A172 (cell line): ENCODE measurements around the gene FNBP1. TPM values are rescaled to one million over a fixed set of nuclear protein-coding genes. Genes with fewer than 3 reads are reported as not detected.
"Not testable (repeated sequence)": the region's sequence is repeated elsewhere in the genome, so short reads cannot be mapped to it uniquely, and the experiment has no call there.

ENCODE experiments used
- DNase-seq: peaks from one replicate; pipeline ENCODE4 v3.0.0-alpha.2; 2015; ENCODE audit warnings: low spot score
- total RNA-seq: library from RNA; depleted of rRNA; stranded (reverse); fragments of >200 nt; shearing (Covaris generic); gene quantifications from 2 replicates; pipeline ENCODE4 v1.2.3, GENCODE V29; 2014

FNBP1 gene
- total RNA-seq, 1 experiment from 2014 or later: 28.4 TPM

- DNase-seq: not testable (repeated sequence)
Measured at GRCh38 chr9:130021842-130022241, 21.1 kb downstream of the FNBP1 start.

DNA sequence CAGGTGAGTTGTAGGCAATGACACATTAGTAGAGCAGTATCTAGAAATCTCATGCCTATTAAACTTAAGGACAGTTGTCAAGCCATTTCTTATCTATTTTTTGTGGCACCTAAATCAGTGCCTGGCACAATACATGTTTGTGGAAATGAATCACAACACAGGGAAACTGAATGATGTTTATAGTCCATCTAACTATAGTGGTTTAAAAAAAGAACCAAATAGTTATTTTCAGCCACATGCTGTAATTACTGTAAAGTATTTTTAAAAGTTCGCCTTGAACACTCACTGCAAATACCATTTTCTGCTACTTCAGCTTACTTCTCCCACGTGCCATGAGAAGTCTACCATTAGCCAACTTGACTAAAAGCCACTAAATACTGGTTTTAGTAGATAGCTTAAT, 21.9 kb downstream of the FNBP1 start:
- DNase-seq: no peak

GRCh38 chr9:130020618-130021017, 22.4 kb downstream of the FNBP1 start:
- no peak for DNase-seq

DNA sequence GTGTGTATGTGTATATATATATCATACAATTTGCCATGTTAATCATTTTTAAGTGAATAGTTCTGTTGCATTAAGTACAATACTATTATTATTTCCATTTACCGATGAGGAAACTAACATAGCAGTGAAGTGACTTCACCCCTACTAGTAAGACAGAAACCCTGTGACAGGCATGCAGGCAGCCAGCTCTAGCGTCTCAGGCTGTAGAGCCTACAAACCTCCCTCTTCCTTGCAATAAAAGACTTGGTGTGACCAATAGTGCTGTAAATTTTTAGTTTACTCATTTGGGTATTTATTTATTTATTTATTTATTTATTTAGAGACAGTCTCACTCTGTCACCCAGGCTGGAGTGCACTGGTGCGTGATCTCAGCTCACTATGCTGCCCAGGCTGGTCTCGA, 24.7 kb downstream of the FNBP1 start:
- DNase-seq: no peak

- not testable (repeated sequence) for DNase-seq
Measured at GRCh38 chr9:130017510-130017909, 25.5 kb downstream of the FNBP1 start.

GRCh38 chr9:130017076-130017475, 25.9 kb downstream of the FNBP1 start:
- DNase-seq: no peak

DNA sequence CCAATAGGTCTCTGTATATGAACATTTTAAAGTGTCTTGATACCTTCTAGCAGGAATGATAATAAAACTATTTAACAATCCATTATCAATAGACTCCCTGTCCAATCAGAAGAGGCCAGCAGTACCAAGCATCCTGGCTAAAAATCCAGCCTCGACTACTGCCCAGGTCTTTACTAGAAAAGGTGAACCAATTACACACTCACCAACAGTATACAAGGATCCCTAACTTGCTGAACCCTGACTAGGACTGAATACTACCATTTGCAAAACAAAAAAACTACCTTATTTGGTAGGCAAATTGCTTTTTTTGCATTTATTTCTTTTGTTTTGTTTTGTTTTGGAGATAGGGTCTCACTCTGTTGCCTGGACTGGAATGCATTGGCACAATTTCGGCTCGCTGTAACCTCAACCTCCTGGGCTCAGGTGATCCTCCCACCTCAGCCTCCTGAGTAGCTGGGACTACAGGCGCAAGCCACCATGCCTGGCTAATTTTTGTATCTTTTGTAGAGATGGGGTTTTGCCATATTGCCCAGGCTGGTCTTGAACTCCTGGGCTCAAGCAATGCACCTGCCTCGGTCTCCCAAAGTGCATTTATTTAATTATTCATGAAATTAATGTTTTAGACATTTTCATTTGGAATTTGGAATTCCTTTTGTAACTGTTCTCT, 27.5 kb downstream of the FNBP1 start:
- no peak for DNase-seq

DNA sequence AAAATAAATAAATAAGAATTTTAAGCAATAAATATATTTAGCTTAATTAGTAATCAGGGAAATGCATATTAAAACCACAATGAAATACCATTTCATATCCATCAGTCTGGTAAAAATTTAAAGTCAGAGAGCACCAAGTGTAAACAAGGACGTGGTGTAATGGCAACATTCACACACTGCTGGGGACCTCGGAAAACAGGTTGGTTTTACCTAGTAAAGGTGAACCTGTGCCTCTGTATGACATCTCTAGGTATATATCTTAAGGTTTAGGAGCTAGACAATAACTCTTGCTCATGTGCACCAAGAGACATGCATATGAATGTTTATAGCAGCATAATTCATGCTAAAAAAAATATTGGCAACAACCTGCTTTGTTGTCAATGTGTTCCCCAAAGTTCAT, 29.7 kb downstream of the FNBP1 start:
- DNase-seq: no peak

DNA sequence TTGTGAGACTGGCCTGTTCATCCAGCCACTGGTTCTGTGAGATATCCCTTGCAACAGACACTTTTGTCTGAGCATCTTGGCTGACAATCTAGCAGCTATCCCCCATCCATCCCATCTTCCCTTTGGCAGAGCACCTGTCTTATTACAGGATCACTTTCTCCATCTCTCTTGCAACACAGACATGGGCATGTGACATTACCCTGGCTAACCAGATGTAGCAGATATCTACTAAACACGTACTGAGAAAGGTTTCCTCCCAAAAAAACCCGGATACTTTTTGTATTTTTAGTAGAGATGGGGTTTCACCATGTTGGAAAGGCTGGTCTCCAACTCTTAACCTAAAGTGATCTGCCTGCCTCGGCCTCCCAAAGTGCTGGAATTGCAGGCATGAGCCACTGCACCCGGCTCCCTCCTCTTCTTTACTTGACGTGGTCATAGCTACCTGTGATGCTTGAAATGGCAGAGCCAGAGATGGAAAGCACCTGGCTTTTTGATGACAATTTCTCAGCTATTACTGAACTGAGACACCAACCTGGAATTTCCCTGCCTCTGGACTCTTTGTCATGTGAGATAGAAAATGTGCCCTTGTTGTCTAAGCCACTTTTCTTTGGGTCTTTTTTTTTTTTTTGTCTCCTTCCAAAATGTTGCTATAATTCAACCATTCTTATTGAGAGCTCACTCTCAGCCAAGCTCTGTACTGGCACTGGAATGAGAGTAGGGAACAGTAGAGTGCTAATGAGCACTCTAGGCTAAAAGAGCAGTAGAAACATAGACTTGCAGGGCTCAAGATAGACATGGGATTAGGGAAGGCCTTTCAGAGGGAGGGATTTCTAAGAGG, 32.6 kb downstream of the FNBP1 start:
- no peak for DNase-seq

- not testable (repeated sequence) for DNase-seq
Measured at GRCh38 chr9:130009546-130009945, 33.4 kb downstream of the FNBP1 start.

- DNase-seq: no peak
Measured at GRCh38 chr9:130008538-130008937, 34.5 kb downstream of the FNBP1 start.

DNA sequence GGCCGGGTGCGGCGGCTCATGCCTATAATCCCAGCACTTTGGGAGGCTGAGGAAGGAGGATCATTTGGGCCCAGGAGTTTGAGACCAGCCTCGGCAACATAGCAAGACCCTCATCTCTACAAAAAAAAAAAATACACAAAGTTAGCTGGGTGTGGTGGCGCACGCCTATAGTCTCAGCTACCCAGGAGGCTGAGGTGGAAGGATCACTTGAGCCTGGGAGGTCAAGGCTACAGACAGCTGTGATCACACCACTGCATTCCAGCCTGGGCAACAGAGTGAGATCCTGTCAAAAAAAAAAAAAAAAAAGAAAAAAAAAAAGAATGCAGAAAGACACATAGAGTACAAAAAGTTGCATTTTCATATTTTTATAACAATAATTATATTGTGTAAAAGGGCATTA, 36.0 kb downstream of the FNBP1 start:
- not testable (repeated sequence) for DNase-seq

DNA sequence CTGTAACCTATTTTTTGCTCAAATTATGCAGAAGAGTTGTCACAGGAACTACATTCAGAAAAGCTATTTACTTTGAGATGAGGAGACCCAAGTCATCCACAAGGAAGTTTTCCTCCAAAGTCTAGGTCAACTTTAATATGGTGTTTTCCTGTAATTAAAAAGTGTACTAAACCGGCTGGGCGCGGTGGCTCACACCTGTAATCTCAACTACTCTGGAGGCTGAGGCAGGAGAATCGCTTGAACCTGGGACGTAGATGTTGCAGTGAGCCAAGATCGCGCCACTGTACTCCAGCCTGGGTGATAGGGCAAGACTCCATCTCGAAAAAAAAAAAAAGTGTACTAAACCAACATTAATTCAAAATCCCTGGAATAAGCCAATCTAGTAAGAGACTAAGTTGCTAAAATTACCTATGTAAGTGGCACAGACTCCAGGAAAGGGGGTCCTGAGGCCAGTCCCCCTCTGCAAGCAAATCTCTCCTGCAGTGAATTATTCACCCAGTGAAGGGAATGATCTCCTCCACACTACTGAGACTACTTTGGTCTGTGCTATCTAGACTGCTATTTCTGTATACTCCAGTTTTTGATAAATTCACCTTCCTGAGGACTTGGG, 38.9 kb downstream of the FNBP1 start:
- DNase-seq: no peak

GRCh38 chr9:130002320-130002719, 40.7 kb downstream of the FNBP1 start:
- DNase-seq: no peak

DNA sequence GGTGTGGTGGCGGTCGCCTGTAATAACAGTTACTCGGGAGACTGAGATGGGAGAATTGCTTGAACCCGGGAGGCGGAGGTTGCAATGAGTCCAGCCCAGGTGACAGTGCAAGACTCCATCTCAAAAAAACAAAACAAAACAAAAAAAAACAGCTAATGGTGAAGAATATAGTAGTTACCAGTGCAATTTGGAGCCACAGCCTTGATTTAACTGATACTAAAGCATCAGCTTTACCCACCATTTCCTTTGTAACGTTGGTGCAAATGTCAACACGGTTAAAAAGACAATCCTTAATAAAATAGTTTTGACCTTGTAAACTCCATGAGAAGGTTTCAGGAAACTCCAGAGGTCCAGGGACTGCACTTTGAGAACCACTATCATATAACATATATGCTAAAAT, 41.8 kb downstream of the FNBP1 start:
- DNase-seq: no peak

GRCh38 chr9:129999141-129999510, 43.9 kb downstream of the FNBP1 start:
- DNase-seq: no peak

GRCh38 chr9:129998491-129999140, 44.4 kb downstream of the FNBP1 start:
- no peak for DNase-seq

DNA sequence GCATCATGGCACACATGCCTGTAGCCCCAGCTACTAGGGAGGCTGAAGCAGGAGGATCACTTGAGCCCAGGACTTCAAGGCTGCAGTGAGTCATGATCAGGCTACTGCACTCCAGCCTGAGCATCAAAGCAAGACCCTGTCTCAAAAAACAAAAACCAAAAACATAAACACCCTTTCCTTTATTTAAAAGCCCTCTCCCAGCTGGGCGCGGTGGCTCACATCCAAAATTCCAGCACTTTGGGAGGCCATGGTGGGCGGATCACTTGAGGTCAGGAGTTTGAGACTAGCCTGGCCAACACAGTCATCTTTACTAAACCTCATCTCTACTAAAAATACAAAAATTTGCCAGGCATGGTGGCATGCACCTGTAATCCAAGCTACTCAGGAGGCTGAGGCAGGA, 45.3 kb downstream of the FNBP1 start:
- not testable (repeated sequence) for DNase-seq

GRCh38 chr9:129996161-129996830, 46.7 kb downstream of the FNBP1 start:
- no peak for DNase-seq

- DNase-seq: peak; percentile 26
Measured at GRCh38 chr9:129995409-129996160, 47.4 kb downstream of the FNBP1 start.

DNA sequence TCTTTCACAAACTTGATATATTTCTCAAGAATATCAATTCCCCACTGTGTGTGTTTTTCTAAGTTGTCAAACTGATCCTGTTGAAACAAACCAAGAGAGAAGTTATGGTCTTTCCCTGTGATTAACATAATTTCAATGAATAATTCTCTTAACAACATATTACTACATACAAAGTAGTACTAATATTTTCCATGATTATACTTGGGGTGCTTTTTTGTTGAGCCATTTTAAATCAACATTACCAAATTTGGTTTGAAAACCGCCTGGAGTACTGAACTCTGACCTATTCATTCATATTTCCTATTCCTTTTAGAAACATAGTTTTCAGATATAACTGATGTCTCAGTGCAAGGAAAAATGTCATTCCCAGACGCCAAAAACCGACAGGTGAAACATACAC, 48.1 kb downstream of the FNBP1 start:
- DNase-seq: no peak
